ENCODE data around the gene TRPM6. TPM values are rescaled to one million over a fixed set of nuclear protein-coding genes. Genes with fewer than 3 reads are reported as not detected.

TRPM6 gene
- total RNA-seq, 3 donors from 2014 or later (not counting 1 experiment from before 2014, with no cell fraction given): 0.36 to 12.8 TPM; not detected in 1

DNA sequence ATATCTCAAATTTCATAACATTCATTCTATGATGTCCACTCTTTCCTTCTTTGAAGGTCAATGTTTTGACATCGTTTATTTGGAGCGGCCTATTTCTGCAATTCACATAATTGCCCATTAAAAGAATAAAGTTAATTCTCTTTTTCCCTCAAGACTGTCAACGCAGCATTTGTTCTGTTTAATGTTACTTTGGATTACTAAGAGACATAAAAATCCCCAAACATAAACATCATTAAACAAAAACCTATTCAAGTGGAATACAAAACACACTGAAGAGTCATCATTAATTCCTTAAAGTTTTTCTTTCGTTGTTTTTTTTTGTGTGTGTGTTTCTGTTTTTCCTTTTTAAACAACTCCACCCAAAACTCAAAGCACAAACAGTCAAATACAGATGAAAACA is 151.1 kb downstream of the TRPM6 start:
- H3K9me3 ChIP-seq (ENCODE audit: control insufficient read depth, insufficient read depth, low read length): no peaks in the 10 kb centered on the region
- TF ChIP-seq, protein P1, sequence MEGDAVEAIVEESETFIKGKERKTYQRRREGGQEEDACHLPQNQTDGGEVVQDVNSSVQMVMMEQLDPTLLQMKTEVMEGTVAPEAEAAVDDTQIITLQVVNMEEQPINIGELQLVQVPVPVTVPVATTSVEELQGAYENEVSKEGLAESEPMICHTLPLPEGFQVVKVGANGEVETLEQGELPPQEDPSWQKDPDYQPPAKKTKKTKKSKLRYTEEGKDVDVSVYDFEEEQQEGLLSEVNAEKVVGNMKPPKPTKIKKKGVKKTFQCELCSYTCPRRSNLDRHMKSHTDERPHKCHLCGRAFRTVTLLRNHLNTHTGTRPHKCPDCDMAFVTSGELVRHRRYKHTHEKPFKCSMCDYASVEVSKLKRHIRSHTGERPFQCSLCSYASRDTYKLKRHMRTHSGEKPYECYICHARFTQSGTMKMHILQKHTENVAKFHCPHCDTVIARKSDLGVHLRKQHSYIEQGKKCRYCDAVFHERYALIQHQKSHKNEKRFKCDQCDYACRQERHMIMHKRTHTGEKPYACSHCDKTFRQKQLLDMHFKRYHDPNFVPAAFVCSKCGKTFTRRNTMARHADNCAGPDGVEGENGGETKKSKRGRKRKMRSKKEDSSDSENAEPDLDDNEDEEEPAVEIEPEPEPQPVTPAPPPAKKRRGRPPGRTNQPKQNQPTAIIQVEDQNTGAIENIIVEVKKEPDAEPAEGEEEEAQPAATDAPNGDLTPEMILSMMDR (IDR thresholded peaks at IDR 0.05): no peak
- H3K36me3 Mint-ChIP-seq: no peaks in the 10 kb centered on the region
- DNase-seq (no peak), ATAC-seq (no peak)
- intact Hi-C loops (cut with micrococcal nuclease): no loop called here
- H3K36me3 ChIP-seq (ENCODE audit: control insufficient read depth, insufficient read depth, low read length): no peaks in the 10 kb centered on the region
- H3K27ac ChIP-seq (ENCODE audit: low read length): no peak overlapping the region
- H3K4me1 ChIP-seq (ENCODE audit: control insufficient read depth, insufficient read depth, low read length): no peaks in the 10 kb centered on the region
- H3K4me3 ChIP-seq (ENCODE audit: low read length): no peak overlapping the region
- no peaks in the 10 kb centered on the region for H3K9me3 Mint-ChIP-seq
- 100% methylated on average over 2 of the region's 4 CpGs for WGBS (ENCODE audit: insufficient coverage)
- H3K27me3 Mint-ChIP-seq (ENCODE audit: low read depth in 2 of 2): peaks cover 3 to 21% of the 10 kb centered on the region in 2 donors
- H3K4me1 Mint-ChIP-seq: no peaks in the 10 kb centered on the region
- H3K4me3 Mint-ChIP-seq: no peak overlapping the region
- no peak overlapping the region for H3K27ac Mint-ChIP-seq
- no peaks in the 10 kb centered on the region for H3K27me3 ChIP-seq (ENCODE audit: control insufficient read depth, insufficient read depth, low read length)

DNA sequence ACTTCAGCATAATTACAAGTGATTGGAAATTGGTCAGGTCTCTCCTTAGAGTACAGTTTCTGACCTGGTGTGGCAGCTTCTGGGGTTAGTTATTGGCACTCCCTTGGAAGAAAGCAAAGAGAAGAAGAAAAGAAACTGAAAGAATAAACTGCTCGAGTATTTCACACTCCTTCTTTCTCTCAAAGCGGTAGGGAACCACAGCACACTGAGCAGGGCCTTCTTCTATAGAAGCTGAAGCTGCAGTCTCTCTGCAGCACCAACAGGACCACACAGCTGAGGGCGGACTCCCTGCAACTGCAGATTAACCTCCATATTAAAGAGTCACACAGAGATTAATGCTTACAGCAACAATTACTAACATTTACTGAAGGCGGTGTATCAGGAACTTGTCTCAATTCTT is 152.0 kb downstream of the TRPM6 start:
- DNase-seq (no peak), ATAC-seq (no peak)
- Mint-ChIP-seq H3K4me1 (no peaks in the 10 kb centered on the region), H3K9me3 (no peaks in the 10 kb centered on the region), H3K27me3 (ENCODE audit: low read depth in 2 of 2) (peaks cover under 1 to 15% of the 10 kb centered on the region in 2 donors), H3K36me3 (no peaks in the 10 kb centered on the region), H3K4me3 (no peak overlapping the region), H3K27ac (no peak overlapping the region)
- Histone ChIP-seq H3K27ac (ENCODE audit: low read length) (no peak overlapping the region), H3K36me3 (ENCODE audit: control insufficient read depth, insufficient read depth, low read length) (no peaks in the 10 kb centered on the region), H3K4me3 (ENCODE audit: low read length) (no peak overlapping the region), H3K9me3 (ENCODE audit: control insufficient read depth, insufficient read depth, low read length) (no peaks in the 10 kb centered on the region), H3K27me3 (ENCODE audit: control insufficient read depth, insufficient read depth, low read length) (no peaks in the 10 kb centered on the region), H3K4me1 (ENCODE audit: control insufficient read depth, insufficient read depth, low read length) (no peaks in the 10 kb centered on the region)
- intact Hi-C loops (cut with micrococcal nuclease): no loop called here
- WGBS (ENCODE audit: insufficient coverage): 67% methylated on average over 4 of the region's 4 CpGs
- TF ChIP-seq, protein P1 (IDR thresholded peaks at IDR 0.05): no peak

DNA sequence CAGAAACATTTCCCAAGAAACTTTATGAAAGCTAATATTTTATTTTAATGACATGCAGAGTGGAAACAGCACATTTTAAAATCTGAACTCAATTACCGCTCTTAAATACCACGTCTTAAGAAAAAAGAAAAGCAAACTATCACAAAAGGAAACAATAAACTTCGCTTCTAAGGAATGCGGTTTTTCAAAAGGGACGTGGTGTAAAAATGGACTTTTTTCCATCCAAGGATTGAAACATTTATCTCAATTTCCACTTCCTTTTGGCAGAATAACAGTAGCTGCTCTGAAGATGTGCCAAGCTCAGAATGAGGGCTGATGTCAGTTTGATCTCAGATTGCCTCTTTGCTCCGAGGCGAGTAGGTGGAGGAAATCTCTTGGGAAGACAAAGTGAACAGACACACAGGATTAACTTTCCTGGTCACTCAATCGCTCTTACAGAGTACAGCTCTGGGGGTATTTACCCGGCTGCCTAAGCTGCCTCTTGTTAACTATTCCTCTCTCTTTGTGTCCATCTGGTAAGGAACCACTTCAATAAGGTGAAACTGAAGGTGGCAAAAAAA is 158.5 kb downstream of the TRPM6 start:
- no peak overlapping the region for H3K4me3 Mint-ChIP-seq
- no peak for ATAC-seq
- intact Hi-C loops (cut with micrococcal nuclease): no loop called here

More for the DNA sequence above, 158.5 kb downstream of the TRPM6 start:
- Histone ChIP-seq H3K4me1 (ENCODE audit: control insufficient read depth, insufficient read depth, low read length) (no peaks in the 10 kb centered on the region), H3K36me3 (ENCODE audit: control insufficient read depth, insufficient read depth, low read length) (no peaks in the 10 kb centered on the region), H3K9me3 (ENCODE audit: control insufficient read depth, insufficient read depth, low read length) (no peaks in the 10 kb centered on the region), H3K27ac (ENCODE audit: low read length) (no peak overlapping the region), H3K4me3 (ENCODE audit: low read length) (no peak overlapping the region), H3K27me3 (ENCODE audit: control insufficient read depth, insufficient read depth, low read length) (no peaks in the 10 kb centered on the region)
- no peaks in the 10 kb centered on the region for H3K9me3 Mint-ChIP-seq
- no peaks in the 10 kb centered on the region for H3K36me3 Mint-ChIP-seq
- H3K27ac Mint-ChIP-seq: no peak overlapping the region
- no peak for DNase-seq
- TF ChIP-seq, protein P1 (IDR thresholded peaks at IDR 0.05): no peak
- peaks cover 6 to 12% of the 10 kb centered on the region in 2 donors for H3K27me3 Mint-ChIP-seq (ENCODE audit: low read depth in 2 of 2)
- no peaks in the 10 kb centered on the region for H3K4me1 Mint-ChIP-seq
- 85% methylated on average over 9 of the region's 9 CpGs for WGBS (ENCODE audit: insufficient coverage)

All from natural killer cell (primary cell).